ENCODE data around the gene KIF6.

KIF6 gene

DNA sequence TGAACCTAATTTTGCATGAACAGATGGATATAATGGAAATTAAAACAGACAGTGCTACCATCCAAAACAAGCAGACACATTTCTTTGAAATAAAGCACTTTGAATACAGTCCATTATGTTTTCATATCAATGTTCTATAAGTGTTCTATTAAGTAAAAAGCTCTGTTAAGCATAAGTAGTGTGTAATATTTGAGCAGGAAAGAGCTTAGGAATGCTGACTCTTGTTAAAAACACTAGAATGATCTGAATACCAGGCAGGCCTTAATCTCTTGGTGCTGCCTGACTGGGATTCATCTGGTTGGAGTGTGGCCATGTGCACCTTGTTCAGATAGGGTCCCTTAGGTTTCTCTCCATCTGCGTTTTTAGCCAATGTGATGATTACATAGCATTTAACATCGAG, 130.9 kb downstream of the KIF6 start:
- no peak for DNase-seq (ENCODE audit: low read depth, low spot score)

GRCh38 chr6:39593646-39594045, 131.6 kb downstream of the KIF6 start:
- DNase-seq (ENCODE audit: low read depth, low spot score), result no peak

GRCh38 chr6:39590871-39591393, 134.3 kb downstream of the KIF6 start:
- DNase-seq (ENCODE audit: low read depth, low spot score), result no peak

GRCh38 chr6:39587080-39587479, 138.1 kb downstream of the KIF6 start:
- no peak for DNase-seq (ENCODE audit: low read depth, low spot score)

DNA sequence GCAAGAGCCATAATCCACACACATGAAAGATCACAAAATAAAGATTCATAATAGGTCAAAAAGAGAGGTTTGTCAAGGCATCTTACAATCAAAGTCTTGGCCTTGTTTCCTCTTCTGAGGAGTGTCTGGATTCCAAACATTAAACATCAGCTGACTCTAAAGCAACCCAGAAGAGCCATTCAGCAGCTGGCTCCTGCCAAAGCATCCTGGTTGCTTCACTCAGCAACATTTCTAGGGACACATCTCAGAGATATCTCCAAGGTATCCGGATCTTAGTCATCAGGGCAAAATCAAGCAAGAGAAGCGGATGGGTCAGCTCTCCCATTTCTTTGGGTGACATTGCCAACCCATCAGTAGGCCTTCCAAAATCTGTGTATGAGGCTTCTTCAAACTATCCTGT, 139.6 kb downstream of the KIF6 start:
- no peak for DNase-seq (ENCODE audit: low read depth, low spot score)

DNA sequence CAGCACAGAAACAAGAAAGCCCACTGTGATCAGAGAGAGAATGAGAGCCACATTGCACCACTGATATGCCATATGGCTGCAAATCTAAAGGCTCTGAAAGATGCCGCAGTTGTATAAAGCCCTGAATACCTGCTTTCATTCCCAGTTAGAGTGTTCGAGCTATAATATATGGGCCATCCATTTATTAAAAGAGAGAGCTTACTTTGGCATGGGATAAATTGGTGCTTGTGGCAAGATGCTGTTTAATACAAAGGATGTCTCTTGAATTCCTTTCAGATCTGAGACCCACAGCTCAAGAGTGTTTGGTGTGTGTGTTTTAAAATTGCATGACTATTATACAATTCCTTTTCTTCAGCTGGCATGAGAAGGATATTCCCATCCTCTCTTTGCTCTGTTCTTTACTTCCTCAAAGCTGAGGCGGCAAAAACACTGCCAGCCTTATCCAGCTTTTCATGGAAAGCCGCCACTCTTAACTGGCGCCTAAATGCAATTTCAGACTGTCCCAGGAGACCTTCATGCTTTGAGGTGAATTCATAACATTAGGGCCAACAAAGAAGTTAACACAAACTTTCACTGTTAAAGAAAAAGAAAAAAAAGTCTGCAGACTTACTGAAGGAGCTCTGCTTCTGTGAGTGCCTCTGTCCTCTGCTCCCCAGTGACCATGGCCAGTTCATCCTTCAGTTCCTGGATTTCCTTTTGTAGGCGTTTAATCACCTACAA, 147.6 kb downstream of the KIF6 start:
- no peak for DNase-seq (ENCODE audit: low read depth, low spot score)

GRCh38 chr6:39576556-39577303, 148.5 kb downstream of the KIF6 start:
- no peak for DNase-seq (ENCODE audit: low read depth, low spot score)

DNA sequence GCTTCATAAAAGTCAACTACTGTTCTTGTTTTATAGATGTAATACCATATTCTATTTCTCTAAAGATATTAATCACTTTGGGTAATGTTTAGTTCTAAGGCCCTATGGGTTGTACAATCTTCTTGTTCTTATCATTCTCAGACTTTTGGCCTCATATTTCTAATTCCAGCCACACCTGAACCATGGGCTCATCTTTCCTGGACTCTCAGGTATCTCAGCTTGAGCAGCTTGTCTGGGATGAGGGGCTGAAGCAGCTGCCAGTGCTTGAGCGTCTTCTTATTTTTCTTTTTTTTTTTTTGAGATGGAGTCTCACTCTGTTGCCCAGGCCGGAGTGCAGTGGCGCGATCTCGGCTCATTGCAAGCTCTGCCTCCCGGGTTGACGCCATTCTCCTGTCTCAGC, 150.2 kb downstream of the KIF6 start:
- no peak for DNase-seq (ENCODE audit: low read depth, low spot score)

DNA sequence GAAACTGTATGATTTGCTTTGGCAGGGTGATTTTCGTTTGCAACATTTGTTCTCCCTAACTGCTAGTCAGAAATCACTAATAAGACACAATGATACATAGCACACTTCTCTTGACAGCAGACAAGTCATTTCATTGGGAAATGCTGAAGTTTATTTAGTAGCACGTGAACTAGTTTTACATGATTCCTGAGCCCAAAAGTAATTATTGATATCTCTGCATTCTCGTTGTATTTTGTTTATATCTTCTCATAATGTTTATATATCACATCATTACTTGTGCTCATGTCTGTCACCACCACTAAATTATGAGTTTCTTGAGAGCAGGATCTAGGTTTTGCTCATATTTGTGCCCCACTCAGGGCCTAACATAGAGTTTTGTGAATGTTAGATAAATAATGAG, 151.7 kb downstream of the KIF6 start:
- DNase-seq (ENCODE audit: low read depth, low spot score), result no peak

GRCh38 chr6:39572661-39573340, 152.4 kb downstream of the KIF6 start:
- DNase-seq (ENCODE audit: low read depth, low spot score), result no peak

GRCh38 chr6:39568896-39569295, 156.3 kb downstream of the KIF6 start:
- DNase-seq (ENCODE audit: low read depth, low spot score), result no peak

DNA sequence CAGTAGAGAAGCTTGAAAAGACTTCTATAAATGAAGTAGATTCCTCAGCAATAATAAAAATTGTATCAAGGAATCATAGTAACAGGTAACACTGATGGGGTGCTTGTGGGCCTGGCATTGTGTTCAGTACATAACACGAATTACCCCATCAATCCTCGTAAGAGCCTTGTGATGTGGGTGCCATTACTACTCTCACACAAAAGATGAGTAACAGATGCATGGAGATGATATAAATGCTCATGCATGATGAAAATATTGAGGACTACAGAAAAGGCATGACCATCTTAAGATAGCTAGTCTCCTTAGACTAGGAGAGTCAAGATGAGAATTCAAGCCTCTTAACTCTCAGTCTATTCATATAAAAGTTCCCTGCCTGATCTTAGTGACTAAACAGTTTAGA, 158.1 kb downstream of the KIF6 start:
- DNase-seq (ENCODE audit: low read depth, low spot score), result no peak

DNA sequence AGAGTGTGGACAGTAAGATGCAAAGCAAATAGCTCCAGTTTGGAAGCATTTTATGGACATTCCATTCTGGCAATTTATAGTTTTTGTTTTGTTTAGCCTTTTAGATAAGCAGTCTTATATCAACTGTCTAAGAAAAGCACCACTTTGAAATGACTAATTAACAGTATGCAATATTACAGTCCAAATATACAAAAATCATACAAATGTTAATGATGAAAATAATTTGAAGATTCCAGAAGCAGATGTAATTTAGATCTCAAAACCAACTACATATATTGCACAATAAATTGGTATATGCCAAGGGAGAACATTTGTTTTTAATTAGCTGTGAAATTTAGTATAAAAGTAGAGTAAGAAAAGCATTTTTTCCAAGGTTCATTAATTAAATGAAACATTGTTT, 158.8 kb downstream of the KIF6 start:
- no peak for DNase-seq (ENCODE audit: low read depth, low spot score)

DNA sequence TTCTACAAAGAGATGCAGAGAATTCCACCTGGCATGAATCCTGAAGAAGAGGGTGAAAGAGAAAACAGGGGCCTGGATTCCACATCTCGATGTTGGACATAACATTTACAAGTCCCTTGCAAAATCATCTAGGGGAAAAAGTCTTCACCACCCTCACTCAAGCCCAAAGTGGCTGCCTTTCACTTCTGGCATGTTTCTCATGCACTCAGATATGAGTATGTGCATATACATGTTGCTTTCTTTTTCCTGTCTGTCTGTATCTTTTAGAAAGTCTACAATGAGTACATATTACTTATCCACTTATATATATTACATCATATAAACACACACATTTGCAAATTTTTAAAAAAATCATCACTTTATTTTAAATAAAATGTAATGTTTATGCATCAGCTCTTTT, 159.3 kb downstream of the KIF6 start:
- DNase-seq (ENCODE audit: low read depth, low spot score), result no peak

DNA sequence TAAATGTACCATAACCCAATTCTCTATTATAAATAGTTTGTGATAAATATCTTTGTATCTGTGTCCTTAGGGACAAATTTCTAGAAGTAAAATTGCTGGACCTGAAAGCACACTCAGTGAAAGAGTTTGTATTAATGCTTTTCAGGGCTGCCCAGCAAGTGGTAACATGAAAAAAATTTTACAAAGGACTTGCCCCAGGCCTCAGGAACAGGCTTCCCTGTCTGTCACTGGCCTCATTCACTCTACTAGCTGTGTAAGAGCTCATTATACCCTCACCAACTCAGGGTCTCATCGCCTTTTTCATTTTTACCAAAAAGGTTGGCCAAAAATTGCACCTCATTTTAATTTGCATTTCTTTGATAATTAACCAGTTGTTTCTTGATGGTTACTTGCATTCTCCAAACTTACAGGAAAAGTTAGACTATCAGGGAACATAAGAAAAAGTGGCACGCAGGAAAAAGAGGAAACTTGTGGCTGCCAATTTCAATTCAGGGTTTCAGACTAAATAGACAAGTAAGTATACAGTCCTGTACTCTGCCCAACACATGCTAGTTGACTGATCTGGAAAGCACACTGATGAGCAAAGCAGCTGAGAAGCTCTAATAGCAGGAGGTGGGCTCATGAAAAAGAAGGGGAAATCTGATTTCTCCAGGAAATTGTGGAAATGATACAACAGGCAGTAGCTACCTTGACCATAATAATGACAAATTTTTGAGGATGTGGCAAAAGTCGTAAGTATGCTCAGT, 161.5 kb downstream of the KIF6 start:
- DNase-seq (ENCODE audit: low read depth, low spot score), result no peak

DNA sequence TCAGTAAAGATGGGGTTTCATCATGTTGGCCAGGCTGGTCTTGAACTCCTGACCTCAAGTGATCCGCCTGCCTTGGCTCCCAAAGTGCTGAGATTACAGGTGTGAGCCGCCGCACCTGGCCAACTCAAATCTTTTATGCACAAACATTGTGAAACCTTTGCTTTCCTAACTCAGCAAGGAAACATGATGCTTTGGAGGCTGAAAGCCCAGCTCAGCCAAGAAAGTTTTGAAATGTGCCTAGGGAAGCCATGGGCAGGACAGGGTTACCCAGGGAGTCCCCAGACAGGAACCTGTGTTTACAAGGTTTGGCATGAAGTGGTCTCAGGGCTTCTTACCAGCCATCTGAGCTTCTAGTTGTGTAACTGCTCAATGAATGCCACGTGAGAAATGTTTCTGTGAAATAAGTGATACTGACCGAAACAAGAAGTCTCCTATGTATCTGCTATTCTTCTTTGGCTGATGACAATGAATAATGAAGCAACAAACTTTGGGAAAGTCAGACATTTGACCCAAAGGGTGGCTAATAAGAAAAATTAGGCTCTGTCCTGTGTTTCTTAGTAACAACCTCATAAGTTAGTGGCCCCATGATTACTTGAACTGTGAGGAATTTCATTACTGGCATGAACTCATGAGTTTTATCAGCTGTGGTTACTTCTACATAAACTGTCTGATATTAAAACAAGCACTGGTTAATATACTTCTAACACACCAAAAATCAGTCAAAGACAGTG, 163.5 kb downstream of the KIF6 start:
- no peak for DNase-seq (ENCODE audit: low read depth, low spot score)

GRCh38 chr6:39560915-39561314, 164.3 kb downstream of the KIF6 start:
- no peak for DNase-seq (ENCODE audit: low read depth, low spot score)

DNA sequence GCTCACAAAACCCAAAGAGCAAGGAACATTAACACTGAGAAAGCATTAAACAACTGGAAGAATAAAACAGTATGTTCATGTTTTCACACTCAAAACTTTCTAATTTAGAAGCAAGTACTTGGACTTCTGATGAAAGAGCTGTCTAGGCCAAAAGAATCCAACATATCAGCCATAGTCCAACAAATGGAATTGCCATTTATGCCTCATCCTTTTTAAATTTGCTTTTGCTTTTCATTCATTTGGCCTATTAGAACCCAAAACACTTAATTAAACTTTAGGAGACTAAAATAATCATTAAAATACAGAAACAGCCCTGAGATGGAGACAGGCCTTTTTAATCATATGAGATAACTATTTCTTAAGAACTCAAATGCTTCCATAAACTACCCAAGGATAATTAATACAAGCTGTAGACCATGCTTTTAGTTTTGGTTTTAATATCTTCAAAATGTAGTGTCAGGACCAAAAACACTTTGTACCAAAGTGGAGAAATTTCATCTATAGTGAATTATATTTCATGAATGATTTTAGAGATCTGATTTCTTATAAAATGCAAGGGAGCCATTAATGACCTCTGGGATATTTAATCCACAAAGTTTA, 166.5 kb downstream of the KIF6 start:
- no peak for DNase-seq (ENCODE audit: low read depth, low spot score)

GRCh38 chr6:39558079-39558478, 167.1 kb downstream of the KIF6 start:
- no peak for DNase-seq (ENCODE audit: low read depth, low spot score)

GRCh38 chr6:39555136-39555535, 170.1 kb downstream of the KIF6 start:
- no peak for DNase-seq (ENCODE audit: low read depth, low spot score)

Data from activated naive CD8-positive, alpha-beta T cell treated with anti-CD3 and anti-CD28 coated beads, Interleukin-2, amount 50 U/mL, for 16 hours (primary cell).